IMR-90 (cell line): ENCODE measurements around the gene ZNF750. TPM values are rescaled to one million over a fixed set of nuclear protein-coding genes. Genes with fewer than 3 reads are reported as not detected.

Experiments
- ATAC-seq: fragments of 200-7000 bp; cut with Tn5 transposase; 2 replicates; pipeline ENCODE4 v1.9.1; 2020; ENCODE audit warnings: low read depth, mild to moderate bottlenecking, moderate library complexity
- BruUV-seq: library from RNA; stranded (reverse); fragments of 400-500 nt; replicated peaks from 2 replicates; lab custom pipeline; 2021; lab: Mats Ljungman, UMichigan
- CTCF ChIA-PET: fragments of 300-600 bp; formaldehyde crosslinking; extraction: SDS; loops from one replicate; lab custom pipeline; 2021; ENCODE audit warnings: antibody characterized with exemption; lab: Yijun Ruan, JAX
- POLR2A ChIA-PET: fragments of 300-600 bp; sonication (Branson Sonifier 250); formaldehyde crosslinking; loops from one replicate; lab custom pipeline; 2022; ENCODE audit warnings: antibody characterized with exemption; ENCODE audit not compliant: unreplicated experiment; lab: Charles Lee
- DNase-seq: peaks from one replicate; pipeline ENCODE4 v3.0.0; 2013
- H2AFZ ChIP-seq: replicated peaks from 2 replicates; pipeline ENCODE3; 2013; ENCODE audit warnings: low read length, mild to moderate bottlenecking; ENCODE audit not compliant: poor library complexity
- H2AK5ac ChIP-seq: 2 replicates; pipeline ENCODE4 v1.6.1; 2013; ENCODE audit warnings: low read depth, low read length, inconsistent platforms
- H2AK9ac ChIP-seq: replicated peaks from 2 replicates; pipeline ENCODE3; 2013; ENCODE audit warnings: mild to moderate bottlenecking, low read depth, low read length, moderate library complexity; ENCODE audit not compliant: poor library complexity
- H2BK120ac ChIP-seq: 2 replicates; pipeline ENCODE4 v1.6.1; 2013; ENCODE audit warnings: low read depth, low read length, inconsistent platforms
- H2BK15ac ChIP-seq: 3 replicates; pipeline ENCODE4 v1.6.1; 2013; ENCODE audit warnings: low read depth, low read length, inconsistent platforms
- H2BK20ac ChIP-seq: 2 replicates; pipeline ENCODE4 v1.6.1; 2013; ENCODE audit warnings: low read depth, mild to moderate bottlenecking, inconsistent platforms, low read length, moderate library complexity
- H2BK5ac ChIP-seq: 2 replicates; pipeline ENCODE4 v1.6.1; 2013; ENCODE audit warnings: mild to moderate bottlenecking, low read depth, low read length, inconsistent platforms; ENCODE audit not compliant: poor library complexity, severe bottlenecking
- H3K14ac ChIP-seq: replicated peaks from 2 replicates; pipeline ENCODE4 v1.6.1; 2013; ENCODE audit warnings: low read depth, low read length, inconsistent platforms
- H3K18ac ChIP-seq: 2 replicates; pipeline ENCODE4 v1.6.1; 2013; ENCODE audit warnings: low read depth, low read length, control low read depth
- H3K23ac ChIP-seq: 2 replicates; pipeline ENCODE4 v1.6.1; 2013; ENCODE audit warnings: low read depth, low read length, inconsistent platforms
- H3K27ac ChIP-seq: 2 replicates; pipeline ENCODE4 v1.5.1; 2013; ENCODE audit warnings: mild to moderate bottlenecking, control low read depth, low read length; ENCODE audit not compliant: insufficient read depth
- H3K27me3 ChIP-seq: 2 replicates; pipeline ENCODE4 v1.6.1; 2013; ENCODE audit warnings: low read length; ENCODE audit not compliant: control insufficient read depth, insufficient read depth
- H3K36me3 ChIP-seq: 2 replicates; pipeline ENCODE4 v1.6.1; 2013; ENCODE audit warnings: low read length, mixed read lengths; ENCODE audit not compliant: control insufficient read depth, insufficient read depth
- H3K4ac ChIP-seq: 2 replicates; pipeline ENCODE4 v1.6.1; 2013; ENCODE audit warnings: low read depth, low read length, inconsistent platforms
- H3K4me1 ChIP-seq: 2 replicates; pipeline ENCODE4 v1.6.1; 2013; ENCODE audit warnings: low read length, mixed read lengths; ENCODE audit not compliant: control insufficient read depth, insufficient read depth
- H3K4me2 ChIP-seq: 2 replicates; pipeline ENCODE4 v1.6.1; 2013; ENCODE audit warnings: low read depth, mild to moderate bottlenecking, control low read depth, low read length, moderate library complexity
- H3K4me3 ChIP-seq: 2 replicates; pipeline ENCODE4 v1.5.1; 2013; ENCODE audit warnings: low read depth, mild to moderate bottlenecking, control low read depth, low read length, moderate library complexity; ENCODE audit not compliant: insufficient read depth
- H3K56ac ChIP-seq: 2 replicates; pipeline ENCODE4 v1.6.1; 2013; ENCODE audit warnings: low read length, inconsistent platforms; ENCODE audit not compliant: insufficient read depth; ENCODE audit errors: extremely low read depth
- H3K79me1 ChIP-seq, 2 experiments: 2 replicates each; pipeline ENCODE4 v1.6.1; 2013; ENCODE audit warnings: low read length in 2 of 2, inconsistent platforms in 1 of 2, low read depth in 1 of 2
- H3K9ac ChIP-seq: 2 replicates; pipeline ENCODE4 v1.6.1; 2013; ENCODE audit warnings: low read depth, low read length, control low read depth
- H3K9me1 ChIP-seq: 2 replicates; pipeline ENCODE4 v1.6.1; 2013; ENCODE audit warnings: low read length, inconsistent platforms; ENCODE audit not compliant: insufficient read depth
- H3K9me3 ChIP-seq: 2 replicates; pipeline ENCODE4 v1.6.1; 2013; ENCODE audit warnings: low read length; ENCODE audit not compliant: control insufficient read depth, insufficient read depth
- H4K20me1 ChIP-seq: 2 replicates; pipeline ENCODE4 v1.6.1; 2013; ENCODE audit warnings: low read length, inconsistent platforms; ENCODE audit not compliant: insufficient read depth
- H4K5ac ChIP-seq: 2 replicates; pipeline ENCODE4 v1.6.1; 2013; ENCODE audit warnings: mild to moderate bottlenecking, low read depth, low read length, control low read depth
- H4K8ac ChIP-seq, 2 experiments: 2 replicates each; pipeline ENCODE4 v1.6.1; 2013; ENCODE audit warnings: low read depth in 2 of 2, low read length in 2 of 2, control low read depth in 1 of 2, inconsistent platforms in 1 of 2
- H4K91ac ChIP-seq: 2 replicates; pipeline ENCODE4 v1.6.1; 2013; ENCODE audit warnings: low read depth, low read length, inconsistent platforms; ENCODE audit not compliant: insufficient read depth
- BHLHE40 ChIP-seq: fragments of 150-350 bp; IDR thresholded peaks from 2 replicates; pipeline ENCODE4 v1.6.1; 2016; ENCODE audit warnings: mild to moderate bottlenecking, low read depth, low read length
- CEBPB ChIP-seq: IDR thresholded peaks from 2 replicates; pipeline ENCODE4 v1.6.1; 2012; ENCODE audit warnings: low read depth, low read length, improper control_type of control experiment
- CHD1 ChIP-seq: IDR thresholded peaks from 2 replicates; pipeline ENCODE4 v1.6.1; 2012; ENCODE audit warnings: low read depth, low read length, improper control_type of control experiment
- CTCF ChIP-seq: conservative IDR thresholded peaks from 2 replicates; pipeline ENCODE4 v1.5.1; 2012; ENCODE audit warnings: mild to moderate bottlenecking, low read depth, low read length, improper control_type of control experiment
- ELK1 ChIP-seq: fragments of 150-350 bp; IDR thresholded peaks from 2 replicates; pipeline ENCODE4 v1.6.1; 2016; ENCODE audit warnings: low read depth, mild to moderate bottlenecking, low read length, moderate library complexity, borderline replicate concordance
- FOS ChIP-seq: fragments of 150-350 bp; IDR thresholded peaks from 2 replicates; pipeline ENCODE4 v1.6.1; 2016; ENCODE audit warnings: low read depth, low read length
- MAFK ChIP-seq: IDR thresholded peaks from 2 replicates; pipeline ENCODE4 v1.6.1; 2012; ENCODE audit warnings: low read depth, low read length, improper control_type of control experiment
- MAZ ChIP-seq: IDR thresholded peaks from 2 replicates; pipeline ENCODE4 v1.6.1; 2012; ENCODE audit warnings: low read depth, mild to moderate bottlenecking, low read length, improper control_type of control experiment, moderate library complexity, borderline replicate concordance
- MXI1 ChIP-seq: IDR thresholded peaks from 2 replicates; pipeline ENCODE4 v1.6.1; 2012; ENCODE audit warnings: low read depth, mild to moderate bottlenecking, low read length, moderate library complexity, borderline replicate concordance
- NFE2L2 ChIP-seq: fragments of 150-350 bp; IDR thresholded peaks from 2 replicates; pipeline ENCODE4 v1.6.1; 2016; ENCODE audit warnings: low read depth, mild to moderate bottlenecking, low read length
- POLR2A ChIP-seq: IDR thresholded peaks from 2 replicates; pipeline ENCODE4 v1.6.1; 2012; ENCODE audit warnings: mild to moderate bottlenecking, low read depth, low read length
- RAD21 ChIP-seq: IDR thresholded peaks from 2 replicates; pipeline ENCODE4 v1.6.1; 2012; ENCODE audit warnings: low read length, improper control_type of control experiment
- RCOR1 ChIP-seq: IDR thresholded peaks from 2 replicates; pipeline ENCODE4 v1.6.1; 2012; ENCODE audit warnings: mild to moderate bottlenecking, low read length, improper control_type of control experiment; ENCODE audit not compliant: insufficient replicate concordance
- RFX5 ChIP-seq: IDR thresholded peaks from 2 replicates; pipeline ENCODE4 v1.8.0; 2012; ENCODE audit warnings: low read depth, mild to moderate bottlenecking, low read length, moderate library complexity
- SMC3 ChIP-seq: fragments of 150-350 bp; IDR thresholded peaks from 2 replicates; pipeline ENCODE4 v1.6.1; 2016; ENCODE audit warnings: low read depth, mild to moderate bottlenecking, antibody characterized with exemption, low read length, moderate library complexity
- USF2 ChIP-seq: fragments of 150-350 bp; IDR thresholded peaks from 2 replicates; pipeline ENCODE4 v1.6.1; 2017; ENCODE audit warnings: mild to moderate bottlenecking, antibody characterized with exemption, low read length, low read depth
- WGBS, 2 experiments: methylation state at CpG; one replicate each; pipeline versions ENCODE4 v1.1.5 to v1.1.7; 2013; ENCODE audit warnings: missing lambda C conversion rate in 2 of 2; ENCODE audit not compliant: insufficient read length in 1 of 2; ENCODE audit errors: extremely low coverage in 2 of 2; 5-methylcytosine and 5-hydroxymethylcytosine counted together
- dilution Hi-C: fragments of 300-500 bp; cut with HindIII; formaldehyde crosslinking; loops from one replicate; pipeline ENCODE4 v1.14.3; 2018; ENCODE audit warnings: low sequenced_read_pairs; ENCODE audit not compliant: unreplicated experiment
- in situ Hi-C: fragments of 300-500 bp; cut with MboI; formaldehyde crosslinking; loops from 3 replicates; pipeline ENCODE4 v1.14.3; 2019; ENCODE audit warnings: low sequenced_read_pairs, inconsistent platforms, mixed read lengths
- intact Hi-C: fragments of 100-400 bp; cut with micrococcal nuclease; formaldehyde crosslinking; loops from 2 replicates; pipeline ENCODE4 v1.10.0; 2022
- polyA plus RNA-seq, 3 experiments: library from polyadenylated mRNA; depleted of rRNA; stranded (reverse); fragments of >200 nt; gene quantifications; 2 replicates each; pipeline ENCODE4 v1.2.3, GENCODE V29; 2012; ENCODE audit warnings: low replicate concordance in 1 of 3
- total RNA-seq: library from RNA; depleted of rRNA; stranded (reverse); fragments of >200 nt; gene quantifications from 2 replicates; pipeline ENCODE4 v1.2.3, GENCODE V29; 2012

The ZNF750 gene
- total and polyA plus RNA-seq, 2 of the 4 experiments (the other 2 are of a cell fraction), result not detected

GRCh38 chr17:82880620-82881323, 41.0 kb upstream of the ZNF750 start:
- no peak overlapping the region for H3K4ac ChIP-seq
- no peak overlapping the region for H2BK15ac ChIP-seq
- POLR2A ChIA-PET, result no interaction called here
- H2BK20ac ChIP-seq, result no peak overlapping the region
- DNase-seq (no peak), ATAC-seq (no peak)
- no peaks in the 10 kb centered on the region for H3K9me3 ChIP-seq
- H3K56ac ChIP-seq, result no peak overlapping the region
- BruUV-seq, result no TSS peak
- H3K4me3 ChIP-seq, result no peak overlapping the region
- no peaks in the 10 kb centered on the region for H3K27me3 ChIP-seq
- H3K18ac ChIP-seq, result no peak overlapping the region
- no peaks in the 10 kb centered on the region for H4K20me1 ChIP-seq
- intact Hi-C loops (no loop called here), dilution Hi-C loops (no loop called here), in situ Hi-C loops (no loop called here)
- no peaks in the 10 kb centered on the region; the same call in 1 of the 2 replicates for H3K36me3 ChIP-seq
- H3K4me2 ChIP-seq, result no peak overlapping the region
- no peak overlapping the region for H2BK120ac ChIP-seq
- no peak overlapping the region for H4K8ac ChIP-seq
- H3K4me1 ChIP-seq, result peaks cover 8% of the 10 kb centered on the region
- H3K79me1 ChIP-seq, result peaks cover 6 to 42% of the 10 kb centered on the region in 2 experiments; a peak in 2 of 4 replicates
- 71% methylated on average over 4 of the region's 25 CpGs; no CpG with 5 or more reads in 1 of the 2 experiments for WGBS, 2 experiments
- H3K27ac ChIP-seq, result no peak overlapping the region
- no peak overlapping the region for H3K14ac ChIP-seq
- no peak overlapping the region for H3K23ac ChIP-seq
- no peak overlapping the region for H2AFZ ChIP-seq
- no peak overlapping the region for H4K91ac ChIP-seq
- H4K5ac ChIP-seq, result no peak overlapping the region
- no peak overlapping the region for H2BK5ac ChIP-seq
- 0 out of 2 replicates have a peak, but pooled peaks cover 3% of the 10 kb centered on the region for H3K9me1 ChIP-seq
- H2AK9ac ChIP-seq, result peak overlapping the region; percentile 5
- H3K9ac ChIP-seq, result no peak overlapping the region
- TF ChIP-seq MAFK (no peak), CEBPB (no peak), NFE2L2 (no peak), RFX5 (no peak), FOS (no peak), MAZ (no peak), BHLHE40 (no peak), USF2 (no peak), RAD21 (no peak), ELK1 (no peak), RCOR1 (no peak), MXI1 (no peak), POLR2A (no peak), SMC3 (no peak), CTCF (no peak), CHD1 (no peak)
- CTCF ChIA-PET, result no interaction called here
- H2AK5ac ChIP-seq, result no peak overlapping the region; the same call in 1 of the 2 replicates
